CD14-positive monocyte (primary cell): ENCODE results near the gene BAHCC1. TPM values are rescaled to one million over a fixed set of nuclear protein-coding genes. Genes with fewer than 3 reads are reported as not detected.

Experiments
- DNase-seq, 3 donors: peaks; one replicate each; pipeline ENCODE4 v3.0.0-alpha.2; 2011 to 2022
- H2AFZ ChIP-seq: 2 replicates; pipeline ENCODE4 v1.6.0; 2012; ENCODE audit warnings: mild to moderate bottlenecking, low read depth, low read length, inconsistent platforms; ENCODE audit not compliant: insufficient read depth, poor library complexity, severe bottlenecking
- H3K27ac ChIP-seq, 2 donors: 1 replicate in 1 of 2; 2 replicates in 1 of 2; pipeline ENCODE4 v1.5.1; 2012 to 2013; ENCODE audit warnings: low read length in 2 of 2, control low read depth in 1 of 2, inconsistent platforms in 1 of 2, low read depth in 1 of 2, mild to moderate bottlenecking in 1 of 2
- H3K27me3 ChIP-seq, 2 donors: one replicate each; pipeline versions ENCODE4 v1.6.0 to v1.6.1; 2011 to 2013; ENCODE audit warnings: low read length in 2 of 2; ENCODE audit not compliant: control insufficient read depth in 2 of 2, insufficient read depth in 2 of 2
- H3K36me3 ChIP-seq, 2 donors: replicated peaks in 1 of 2; 1 replicate in 1 of 2; 2 replicates in 1 of 2; pipeline versions ENCODE4 v1.5.1 to v1.6.1; 2012 to 2013; ENCODE audit warnings: low read length in 2 of 2, control low read depth in 1 of 2, inconsistent platforms in 1 of 2, mild to moderate bottlenecking in 1 of 2; ENCODE audit not compliant: insufficient read depth in 2 of 2, control insufficient read depth in 1 of 2
- H3K4me1 ChIP-seq, 2 donors: 1 replicate in 1 of 2; 2 replicates in 1 of 2; pipeline versions ENCODE4 v1.5.1 to v1.6.1; 2012 to 2013; ENCODE audit warnings: low read length in 2 of 2, control low read depth in 1 of 2, inconsistent platforms in 1 of 2, mild to moderate bottlenecking in 1 of 2, moderate library complexity in 1 of 2; ENCODE audit not compliant: insufficient read depth in 2 of 2, control insufficient read depth in 1 of 2
- H3K4me2 ChIP-seq: replicated peaks from 2 replicates; pipeline ENCODE3; 2012; ENCODE audit warnings: low read length, moderate library complexity, mild to moderate bottlenecking; ENCODE audit not compliant: poor library complexity, severe bottlenecking; ENCODE audit errors: extremely low read depth
- H3K4me3 ChIP-seq, 3 experiments: fragments of 200-600 bp in 1 of 3; sonication (generic) in 1 of 3; replicated peaks in 1 of 3; 1 replicate in 2 of 3; 2 replicates in 1 of 3; pipeline ENCODE4 v1.5.1; 2011 to 2013; ENCODE audit warnings: low read length in 3 of 3, mild to moderate bottlenecking in 3 of 3, control low read depth in 2 of 3, low read depth in 2 of 3, inconsistent platforms in 1 of 3, moderate library complexity in 1 of 3
- H3K79me2 ChIP-seq: 2 replicates; pipeline ENCODE4 v1.6.0; 2012; ENCODE audit warnings: mild to moderate bottlenecking, control low read depth, inconsistent platforms, low read length, moderate library complexity; ENCODE audit not compliant: insufficient read depth
- H3K9ac ChIP-seq: 2 replicates; pipeline ENCODE4 v1.6.0; 2017; ENCODE audit warnings: low read length, mild to moderate bottlenecking; ENCODE audit not compliant: insufficient read depth, poor library complexity, severe bottlenecking
- H3K9me3 ChIP-seq, 2 donors: replicated peaks in 1 of 2; 1 replicate in 1 of 2; 2 replicates in 1 of 2; pipeline versions ENCODE4 v1.5.1 to v1.6.1; 2012 to 2013; ENCODE audit warnings: low read length in 2 of 2, control low read depth in 1 of 2; ENCODE audit not compliant: control insufficient read depth in 1 of 2, insufficient read depth in 1 of 2
- H4K20me1 ChIP-seq: 2 replicates; pipeline ENCODE4 v1.6.0; 2012; ENCODE audit warnings: mild to moderate bottlenecking, low read length, control low read depth, moderate library complexity; ENCODE audit not compliant: insufficient read depth
- H3K27ac Mint-ChIP-seq, 7 donors: one replicate each; pipeline ENCODE4 v1.8.0; 2020; ENCODE audit warnings: mild to moderate bottlenecking in 7 of 7, mixed read lengths in 7 of 7, moderate library complexity in 6 of 7, inconsistent platforms in 2 of 7
- H3K27me3 Mint-ChIP-seq, 3 donors: one replicate each; pipeline ENCODE4 v1.8.0; 2021 to 2022; ENCODE audit warnings: low read depth in 3 of 3, mild to moderate bottlenecking in 3 of 3, mixed read lengths in 3 of 3, moderate library complexity in 3 of 3, inconsistent platforms in 1 of 3
- H3K36me3 Mint-ChIP-seq, 2 donors: one replicate each; pipeline ENCODE4 v1.8.0; 2020; ENCODE audit warnings: mixed read lengths in 2 of 2, inconsistent platforms in 1 of 2, mild to moderate bottlenecking in 1 of 2
- H3K4me1 Mint-ChIP-seq: one replicate; pipeline ENCODE4 v1.8.0; 2020; ENCODE audit warnings: mild to moderate bottlenecking, mixed read lengths
- H3K4me3 Mint-ChIP-seq, 2 donors: one replicate each; pipeline ENCODE4 v1.8.0; 2020; ENCODE audit warnings: mild to moderate bottlenecking in 2 of 2, mixed read lengths in 2 of 2, moderate library complexity in 1 of 2
- H3K9me3 Mint-ChIP-seq, 7 donors: one replicate each; pipeline ENCODE4 v1.8.0; 2020 to 2022; ENCODE audit warnings: mixed read lengths in 7 of 7, mild to moderate bottlenecking in 6 of 7, moderate library complexity in 6 of 7, inconsistent platforms in 2 of 7
- CTCF ChIP-seq: fragments of 200-600 bp; IDR thresholded peaks from one replicate; pipeline ENCODE4 v1.8.0; 2022; ENCODE audit warnings: antibody characterized with exemption, mild to moderate bottlenecking
- WGBS: methylation state at CpG from one replicate; pipeline ENCODE4 v1.1.5; 2013; ENCODE audit warnings: missing lambda C conversion rate; ENCODE audit not compliant: insufficient coverage; 5-methylcytosine and 5-hydroxymethylcytosine counted together
- intact Hi-C, 2 donors: fragments of 100-400 bp; cut with micrococcal nuclease; formaldehyde crosslinking; loops; one replicate each; pipeline versions ENCODE4 v1.15.0 to v1.15.1; 2023
- polyA plus RNA-seq, 3 donors: library from polyadenylated mRNA; depleted of rRNA in 1 of 3; unstranded in 2 of 3; stranded (reverse) in 1 of 3; fragments of 300-500 nt in 2 of 3; fragments of >200 nt in 1 of 3; fragmentation: Illumina TruSeq in 2 of 3; gene quantifications; 1 replicate in 2 of 3; 2 replicates in 1 of 3; pipeline ENCODE4 v1.2.3, GENCODE V29; 2012 to 2021

The BAHCC1 gene
- polyA plus RNA-seq, 3 donors: 0.11 to 8.8 (median 0.27) TPM

- Histone ChIP-seq H3K4me1 (peaks cover 9 to 16% of the 10 kb centered on the region in 2 donors), H3K4me3 (no peak overlapping the region), H3K79me2 (peaks cover 63% of the 10 kb centered on the region), H4K20me1 (peaks cover 22% of the 10 kb centered on the region), H2AFZ (no peak overlapping the region), H3K36me3 (no peaks in the 10 kb centered on the region), H3K9me3 (no peaks in the 10 kb centered on the region), H3K4me2 (no peak overlapping the region), H3K9ac (no peak overlapping the region), H3K27ac (no peak overlapping the region), H3K27me3 (no peaks in the 10 kb centered on the region)
- Mint-ChIP-seq H3K36me3 (peaks cover 0 to 6% of the 10 kb centered on the region in 2 donors), H3K4me3 (no peak overlapping the region), H3K9me3 (peaks cover 0 to 2% (median 0%) of the 10 kb centered on the region in 7 donors), H3K27me3 (peaks cover 2 to 8% (median 4%) of the 10 kb centered on the region in 3 donors), H3K4me1 (peaks cover 20% of the 10 kb centered on the region), H3K27ac (no peak overlapping the region)
- intact Hi-C loops: no loop called here
- DNase-seq: no peak
- no peak for TF ChIP-seq CTCF
- WGBS: 93% methylated on average over 30 of the region's 30 CpGs
These were observed 18.4 kb downstream of the BAHCC1 start for GRCh38 chr17:81413497-81414135.

GRCh38 chr17:81414756-81415516, 19.7 kb downstream of the BAHCC1 start:
- Histone ChIP-seq H3K4me2 (no peak overlapping the region), H3K79me2 (peaks cover 52% of the 10 kb centered on the region), H3K4me1 (peaks cover 16 to 30% of the 10 kb centered on the region in 2 donors), H3K4me3 (no peak overlapping the region), H3K36me3 (no peaks in the 10 kb centered on the region), H3K27me3 (no peaks in the 10 kb centered on the region), H3K9me3 (no peaks in the 10 kb centered on the region), H2AFZ (no peak overlapping the region), H3K9ac (no peak overlapping the region), H4K20me1 (peaks cover 15% of the 10 kb centered on the region), H3K27ac (no peak overlapping the region)
- Mint-ChIP-seq H3K27me3 (peaks cover 2 to 17% (median 6%) of the 10 kb centered on the region in 3 donors), H3K27ac (no peak overlapping the region), H3K4me3 (no peak overlapping the region), H3K9me3 (peaks cover 0 to 2% (median 0%) of the 10 kb centered on the region in 7 donors), H3K36me3 (peaks cover 0 to 6% of the 10 kb centered on the region in 2 donors), H3K4me1 (peaks cover 16% of the 10 kb centered on the region)
- intact Hi-C loops: no loop called here
- no peak for DNase-seq
- no peak for TF ChIP-seq CTCF
- 88% methylated on average over 36 of the region's 41 CpGs for WGBS
